ENCODE data around the gene HS1BP3. TPM values are rescaled to one million over a fixed set of nuclear protein-coding genes. Genes with fewer than 3 reads are reported as not detected.

The HS1BP3 gene
- total and polyA plus RNA-seq, 2 of the 13 experiments (the other 11 are each of a cell fraction or from before 2014, with no cell fraction given): 15.2 to 22.0 TPM

GRCh38 chr2:20666005-20666303 lies 15.1 kb upstream of the HS1BP3 start (continued):
- no peak; the same call in 1 of the 2 replicates for TF ChIP-seq HNF1B (CRISPR knock-in tag; IDR thresholded peaks at IDR 0.05)
- no peak for TF ChIP-seq SATB2 (CRISPR knock-in tag; IDR thresholded peaks at IDR 0.05)
- TF ChIP-seq SNAPC2 (CRISPR knock-in tag; IDR thresholded peaks at IDR 0.05): no peak
- TF ChIP-seq MED1 (CRISPR knock-in tag; IDR thresholded peaks at IDR 0.05): no peak
- no peak for TF ChIP-seq ZNF124 (CRISPR knock-in tag; IDR thresholded peaks at IDR 0.05)
- TF ChIP-seq KLF6 (CRISPR knock-in tag; IDR thresholded peaks at IDR 0.05): no peak
- no peak for TF ChIP-seq ZNF33A (CRISPR knock-in tag; IDR thresholded peaks at IDR 0.05; ENCODE audit: borderline replicate concordance)
- no peak for TF ChIP-seq ZNF850 (CRISPR knock-in tag; conservative IDR thresholded peaks at IDR 0.05)
- TF ChIP-seq ZNF276 (CRISPR knock-in tag; IDR thresholded peaks at IDR 0.05; ENCODE audit: low read depth): no peak
- TF ChIP-seq ATAD3A (CRISPR knock-in tag; IDR thresholded peaks at IDR 0.05): no peak
- no peak for TF ChIP-seq HOXA7 (CRISPR knock-in tag; IDR thresholded peaks at IDR 0.05)
- TF ChIP-seq ZNF337 (CRISPR knock-in tag; IDR thresholded peaks at IDR 0.05; ENCODE audit: borderline replicate concordance, low read depth): no peak
- no peak for TF ChIP-seq NFIB (CRISPR knock-in tag; IDR thresholded peaks at IDR 0.05; ENCODE audit: borderline replicate concordance)
- no peak for TF ChIP-seq ZC3H13 (CRISPR knock-in tag; IDR thresholded peaks at IDR 0.05)
- no peak for TF ChIP-seq TBP (CRISPR knock-in tag; IDR thresholded peaks at IDR 0.05)
- no peak for TF ChIP-seq MIXL1 (CRISPR knock-in tag; IDR thresholded peaks at IDR 0.05)
- TF ChIP-seq ZNF792 (CRISPR knock-in tag; IDR thresholded peaks at IDR 0.05): no peak
- TF ChIP-seq POLR2G (IDR thresholded peaks at IDR 0.05; ENCODE audit: low read depth, low read length): no peak
- TF ChIP-seq NFE2L2 (IDR thresholded peaks at IDR 0.05; ENCODE audit: low read length): no peak
- TF ChIP-seq ZNF329 (CRISPR knock-in tag; IDR thresholded peaks at IDR 0.05; ENCODE audit: low read depth): no peak
- TF ChIP-seq ZNF549 (CRISPR knock-in tag; IDR thresholded peaks at IDR 0.05): no peak
- 0 out of 2 replicates have a peak, but pooled peaks have one; percentile 33 for TF ChIP-seq ZNF607 (CRISPR knock-in tag; IDR thresholded peaks at IDR 0.05; ENCODE audit: borderline replicate concordance)
- TF ChIP-seq KDM5B (CRISPR knock-in tag; IDR thresholded peaks at IDR 0.05; ENCODE audit: borderline replicate concordance): peak; percentile 16; the same call in 1 of the 2 replicates
- TF ChIP-seq ZBTB21 (CRISPR knock-in tag; IDR thresholded peaks at IDR 0.05): no peak
- TF ChIP-seq EEA1 (CRISPR knock-in tag; IDR thresholded peaks at IDR 0.05; ENCODE audit: borderline replicate concordance): peak; percentile 19; the same call in 1 of the 2 replicates
- TF ChIP-seq YY1 (IDR thresholded peaks at IDR 0.05; ENCODE audit: insufficient read depth, insufficient replicate concordance, low read depth, low read length): no peak
- no peak for TF ChIP-seq TCF12 (IDR thresholded peaks at IDR 0.05)
- peak; percentile 72; the same call in 1 of the 2 replicates for TF ChIP-seq TCF12 (CRISPR knock-in tag; IDR thresholded peaks at IDR 0.05)
- TF ChIP-seq EP300 (IDR thresholded peaks at IDR 0.05; ENCODE audit: low read depth in 2 of 2, low read length in 2 of 2): no peak
- no peak for TF ChIP-seq EP300 (CRISPR knock-in tag; IDR thresholded peaks at IDR 0.05; ENCODE audit: borderline replicate concordance)
- no peak for TF ChIP-seq RBFOX2 (IDR thresholded peaks at IDR 0.05; ENCODE audit: low read depth, low read length)
- TF ChIP-seq ZNF224 (CRISPR knock-in tag; IDR thresholded peaks at IDR 0.05): no peak
- TF ChIP-seq TP53 (CRISPR knock-in tag; conservative IDR thresholded peaks at IDR 0.05): no peak

All from HepG2 (cell line).